ENCODE results near the gene MDH1.

MDH1 gene

DNA sequence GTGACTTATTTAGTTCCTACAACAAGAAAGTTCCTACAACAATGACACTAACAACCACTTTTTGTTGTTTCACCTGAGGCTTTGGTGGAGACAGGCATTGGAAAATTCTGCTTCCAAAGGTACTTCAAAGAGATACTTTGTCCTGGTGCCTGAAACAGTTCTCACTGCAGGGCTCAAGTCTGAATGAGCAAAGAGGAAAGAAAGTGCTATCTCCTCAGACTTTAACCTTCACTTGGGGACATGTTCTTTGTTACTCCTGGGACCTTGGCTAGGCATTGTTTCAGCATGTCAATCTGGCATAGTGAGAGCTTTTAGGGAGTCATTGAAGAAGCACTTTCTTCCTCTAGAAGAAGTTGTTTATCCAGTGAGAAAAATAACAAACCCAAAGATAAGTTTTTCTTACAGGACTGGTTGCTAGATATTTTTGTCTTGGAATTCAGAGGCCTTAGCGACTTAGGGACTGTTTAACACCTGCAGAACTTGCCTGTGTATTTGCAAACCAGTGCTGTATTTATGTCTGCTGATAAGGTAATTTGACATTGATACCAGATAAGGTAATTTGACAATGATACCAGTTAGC, 12.2 kb downstream of the MDH1 start:
- TF ChIP-seq, protein P1, sequence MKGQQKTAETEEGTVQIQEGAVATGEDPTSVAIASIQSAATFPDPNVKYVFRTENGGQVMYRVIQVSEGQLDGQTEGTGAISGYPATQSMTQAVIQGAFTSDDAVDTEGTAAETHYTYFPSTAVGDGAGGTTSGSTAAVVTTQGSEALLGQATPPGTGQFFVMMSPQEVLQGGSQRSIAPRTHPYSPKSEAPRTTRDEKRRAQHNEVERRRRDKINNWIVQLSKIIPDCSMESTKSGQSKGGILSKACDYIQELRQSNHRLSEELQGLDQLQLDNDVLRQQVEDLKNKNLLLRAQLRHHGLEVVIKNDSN (IDR thresholded peaks at IDR 0.05), result no peak
- TF ChIP-seq, protein P2, sequence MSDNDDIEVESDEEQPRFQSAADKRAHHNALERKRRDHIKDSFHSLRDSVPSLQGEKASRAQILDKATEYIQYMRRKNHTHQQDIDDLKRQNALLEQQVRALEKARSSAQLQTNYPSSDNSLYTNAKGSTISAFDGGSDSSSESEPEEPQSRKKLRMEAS (IDR thresholded peaks at IDR 0.05), result no peak
- TF ChIP-seq TAF1 (IDR thresholded peaks at IDR 0.05; ENCODE audit: low read depth) (no peak), CREB1 (IDR thresholded peaks at IDR 0.05; ENCODE audit: low read depth) (no peak), FOXM1 (IDR thresholded peaks at IDR 0.05; ENCODE audit: borderline replicate concordance, low read depth) (no peak), RAD21 (IDR thresholded peaks at IDR 0.05; ENCODE audit: low read depth) (no peak), EP300 (IDR thresholded peaks at IDR 0.05; ENCODE audit: borderline replicate concordance) (no peak), TCF12 (IDR thresholded peaks at IDR 0.05; ENCODE audit: low read depth) (no peak), ZBTB7A (IDR thresholded peaks at IDR 0.05; ENCODE audit: low read depth) (no peak)
- TF ChIP-seq, protein P3, sequence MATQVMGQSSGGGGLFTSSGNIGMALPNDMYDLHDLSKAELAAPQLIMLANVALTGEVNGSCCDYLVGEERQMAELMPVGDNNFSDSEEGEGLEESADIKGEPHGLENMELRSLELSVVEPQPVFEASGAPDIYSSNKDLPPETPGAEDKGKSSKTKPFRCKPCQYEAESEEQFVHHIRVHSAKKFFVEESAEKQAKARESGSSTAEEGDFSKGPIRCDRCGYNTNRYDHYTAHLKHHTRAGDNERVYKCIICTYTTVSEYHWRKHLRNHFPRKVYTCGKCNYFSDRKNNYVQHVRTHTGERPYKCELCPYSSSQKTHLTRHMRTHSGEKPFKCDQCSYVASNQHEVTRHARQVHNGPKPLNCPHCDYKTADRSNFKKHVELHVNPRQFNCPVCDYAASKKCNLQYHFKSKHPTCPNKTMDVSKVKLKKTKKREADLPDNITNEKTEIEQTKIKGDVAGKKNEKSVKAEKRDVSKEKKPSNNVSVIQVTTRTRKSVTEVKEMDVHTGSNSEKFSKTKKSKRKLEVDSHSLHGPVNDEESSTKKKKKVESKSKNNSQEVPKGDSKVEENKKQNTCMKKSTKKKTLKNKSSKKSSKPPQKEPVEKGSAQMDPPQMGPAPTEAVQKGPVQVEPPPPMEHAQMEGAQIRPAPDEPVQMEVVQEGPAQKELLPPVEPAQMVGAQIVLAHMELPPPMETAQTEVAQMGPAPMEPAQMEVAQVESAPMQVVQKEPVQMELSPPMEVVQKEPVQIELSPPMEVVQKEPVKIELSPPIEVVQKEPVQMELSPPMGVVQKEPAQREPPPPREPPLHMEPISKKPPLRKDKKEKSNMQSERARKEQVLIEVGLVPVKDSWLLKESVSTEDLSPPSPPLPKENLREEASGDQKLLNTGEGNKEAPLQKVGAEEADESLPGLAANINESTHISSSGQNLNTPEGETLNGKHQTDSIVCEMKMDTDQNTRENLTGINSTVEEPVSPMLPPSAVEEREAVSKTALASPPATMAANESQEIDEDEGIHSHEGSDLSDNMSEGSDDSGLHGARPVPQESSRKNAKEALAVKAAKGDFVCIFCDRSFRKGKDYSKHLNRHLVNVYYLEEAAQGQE (IDR thresholded peaks at IDR 0.05; ENCODE audit: low read depth), result no peak

DNA sequence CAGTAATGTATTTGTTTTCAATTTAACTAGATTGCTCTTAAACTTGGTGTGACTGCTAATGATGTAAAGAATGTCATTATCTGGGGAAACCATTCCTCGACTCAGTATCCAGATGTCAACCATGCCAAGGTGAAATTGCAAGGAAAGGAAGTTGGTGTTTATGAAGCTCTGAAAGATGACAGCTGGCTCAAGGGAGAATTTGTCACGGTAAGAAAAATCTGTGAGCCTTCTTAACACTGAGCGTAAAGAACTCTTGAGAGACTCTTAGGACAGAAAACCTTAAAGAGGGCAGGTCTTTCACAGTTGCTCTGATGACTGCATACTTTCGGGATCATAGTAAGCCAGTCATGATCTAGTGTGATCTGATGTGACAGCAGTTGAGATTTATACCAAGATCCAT, 15.9 kb downstream of the MDH1 start:
- TF ChIP-seq CEBPB (IDR thresholded peaks at IDR 0.05) (no peak), TCF12 (IDR thresholded peaks at IDR 0.05; ENCODE audit: low read depth) (no peak), TEAD4 (IDR thresholded peaks at IDR 0.05) (no peak), EP300 (IDR thresholded peaks at IDR 0.05; ENCODE audit: borderline replicate concordance) (no peak), YY1 (IDR thresholded peaks at IDR 0.05; ENCODE audit: low read depth) (no peak), EGR1 (IDR thresholded peaks at IDR 0.05) (no peak), CREB1 (IDR thresholded peaks at IDR 0.05; ENCODE audit: low read depth) (no peak), ZBTB7A (IDR thresholded peaks at IDR 0.05; ENCODE audit: low read depth) (no peak), RAD21 (IDR thresholded peaks at IDR 0.05; ENCODE audit: low read depth) (no peak), FOXM1 (IDR thresholded peaks at IDR 0.05; ENCODE audit: borderline replicate concordance, low read depth) (no peak), NFIC (IDR thresholded peaks at IDR 0.05) (no peak)
- TF ChIP-seq, protein P1 (IDR thresholded peaks at IDR 0.05), result no peak
- TF ChIP-seq, protein P2 (IDR thresholded peaks at IDR 0.05), result no peak
- TF ChIP-seq, protein P3 (IDR thresholded peaks at IDR 0.05; ENCODE audit: low read depth), result no peak

DNA sequence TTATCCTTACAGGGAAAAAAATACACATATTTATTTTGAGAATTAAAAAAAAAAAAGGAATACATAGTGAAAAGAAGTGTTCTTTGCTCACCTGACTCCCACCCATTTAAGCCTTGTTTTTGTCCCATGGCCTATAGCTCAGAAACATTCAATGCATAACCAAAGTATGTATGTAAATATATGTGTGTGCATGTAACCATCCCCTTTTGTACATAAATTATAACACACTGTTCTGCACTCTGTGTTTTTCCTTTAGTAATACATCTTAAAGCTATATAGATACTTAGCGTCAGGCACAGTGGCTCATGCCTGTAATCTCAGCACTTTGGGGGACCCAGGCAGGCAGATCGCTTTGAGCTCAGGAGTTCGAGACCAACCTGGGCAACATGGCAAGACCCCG, 21.8 kb downstream of the MDH1 start:
- TF ChIP-seq EGR1 (IDR thresholded peaks at IDR 0.05) (no peak), NFIC (IDR thresholded peaks at IDR 0.05) (no peak), EP300 (IDR thresholded peaks at IDR 0.05; ENCODE audit: borderline replicate concordance) (no peak), ZBTB7A (IDR thresholded peaks at IDR 0.05; ENCODE audit: low read depth) (no peak), CEBPB (IDR thresholded peaks at IDR 0.05) (no peak), TEAD4 (IDR thresholded peaks at IDR 0.05) (no peak), TCF12 (IDR thresholded peaks at IDR 0.05; ENCODE audit: low read depth) (no peak), FOXM1 (IDR thresholded peaks at IDR 0.05; ENCODE audit: borderline replicate concordance, low read depth) (no peak), RAD21 (IDR thresholded peaks at IDR 0.05; ENCODE audit: low read depth) (no peak), TAF1 (IDR thresholded peaks at IDR 0.05; ENCODE audit: low read depth) (no peak), CREB1 (IDR thresholded peaks at IDR 0.05; ENCODE audit: low read depth) (no peak), YY1 (IDR thresholded peaks at IDR 0.05; ENCODE audit: low read depth) (no peak)
- TF ChIP-seq, protein P1 (IDR thresholded peaks at IDR 0.05), result no peak
- TF ChIP-seq, protein P3 (IDR thresholded peaks at IDR 0.05; ENCODE audit: low read depth), result no peak
- TF ChIP-seq, protein P2 (IDR thresholded peaks at IDR 0.05), result no peak
